PC-9 (cell line): ENCODE measurements around the gene FNDC11. TPM values are rescaled to one million over a fixed set of nuclear protein-coding genes. Genes with fewer than 3 reads are reported as not detected.

ENCODE experiments used
- BruUV-seq: library from RNA; stranded (reverse); fragments of 400-500 nt; replicated peaks from 2 replicates; lab custom pipeline; 2021; lab: Mats Ljungman, UMichigan
- CTCF ChIA-PET: fragments of 300-600 bp; sonication (Branson Sonifier 250); formaldehyde crosslinking; loops from one replicate; lab custom pipeline; 2022; ENCODE audit warnings: antibody characterized with exemption; lab: Charles Lee
- POLR2A ChIA-PET: fragments of 300-600 bp; sonication (Branson Sonifier 250); formaldehyde crosslinking; loops from one replicate; lab custom pipeline; 2022; ENCODE audit warnings: antibody characterized with exemption; ENCODE audit not compliant: unreplicated experiment; lab: Charles Lee
- DNase-seq, 2 experiments: peaks; one replicate each; pipeline versions ENCODE4 v3.0.0 to v3.0.0-alpha.2; 2015 to 2022; ENCODE audit warnings: mixed read lengths in 1 of 2
- H2AFZ ChIP-seq: fragments of 200-600 bp; sonication (generic); 2 replicates; pipeline ENCODE4 v1.8.1; 2017; ENCODE audit warnings: antibody characterized with exemption
- H3F3A ChIP-seq: fragments of 200-600 bp; sonication (generic); 2 replicates; pipeline ENCODE4 v1.8.1; 2017; ENCODE audit warnings: antibody characterized with exemption, mild to moderate bottlenecking, low read depth; ENCODE audit not compliant: insufficient read depth
- H3K27ac ChIP-seq: fragments of 200-600 bp; sonication (generic); 2 replicates; pipeline ENCODE4 v1.6.1; 2016; ENCODE audit warnings: mixed run types
- H3K27me3 ChIP-seq: fragments of 200-600 bp; sonication (generic); 2 replicates; pipeline ENCODE4 v1.6.1; 2016; ENCODE audit warnings: low read depth, mixed run types; ENCODE audit not compliant: insufficient read depth
- H3K36me3 ChIP-seq: fragments of 200-600 bp; sonication (generic); 2 replicates; pipeline ENCODE4 v1.6.1; 2016; ENCODE audit warnings: low read depth, mixed run types
- H3K4me1 ChIP-seq: fragments of 200-600 bp; sonication (generic); replicated peaks from 2 replicates; pipeline ENCODE4 v1.6.1; 2016; ENCODE audit warnings: mixed run types; ENCODE audit not compliant: insufficient read depth
- H3K4me2 ChIP-seq: fragments of 200-600 bp; sonication (generic); 2 replicates; pipeline ENCODE4 v1.6.1; 2017; ENCODE audit warnings: mixed run types
- H3K4me3 ChIP-seq: fragments of 200-600 bp; sonication (generic); 2 replicates; pipeline ENCODE4 v1.6.1; 2016; ENCODE audit warnings: mixed run types
- H3K79me2 ChIP-seq: fragments of 200-600 bp; sonication (generic); 2 replicates; pipeline ENCODE4 v1.6.1; 2017; ENCODE audit warnings: low read depth, mixed run types
- H3K9me2 ChIP-seq: fragments of 200-600 bp; sonication (generic); 2 replicates; pipeline ENCODE4 v1.8.1; 2017; ENCODE audit warnings: mild to moderate bottlenecking; ENCODE audit not compliant: insufficient read depth
- H3K9me3 ChIP-seq: fragments of 200-600 bp; sonication (generic); 2 replicates; pipeline ENCODE4 v1.8.1; 2016; ENCODE audit warnings: low read depth; ENCODE audit not compliant: insufficient read depth
- H4K20me1 ChIP-seq: fragments of 200-600 bp; sonication (generic); 2 replicates; pipeline ENCODE4 v1.8.1; 2017; ENCODE audit not compliant: insufficient read depth
- CTCF ChIP-seq: fragments of 200-600 bp; sonication (generic); conservative IDR thresholded peaks from 2 replicates; pipeline ENCODE4 v1.6.1; 2017; ENCODE audit warnings: mixed run types, antibody characterized with exemption, mild to moderate bottlenecking, moderate library complexity
- EZH2 ChIP-seq: fragments of 200-600 bp; sonication (generic); IDR thresholded peaks from 2 replicates; pipeline ENCODE4 v1.8.0; 2017; ENCODE audit warnings: antibody characterized with exemption, low read depth
- intact Hi-C: fragments of 100-400 bp; cut with micrococcal nuclease; formaldehyde crosslinking; loops from one replicate; pipeline ENCODE4 v1.10.0; 2022; ENCODE audit not compliant: unreplicated experiment
- total RNA-seq: library from RNA; stranded (reverse); gene quantifications from 2 replicates; pipeline ENCODE4 v1.2.3, GENCODE V29; 2021

The FNDC11 gene
- total RNA-seq, 1 experiment from 2014 or later = 7.7 TPM

- no peaks in the 10 kb centered on the region for H4K20me1 ChIP-seq
- no peaks in the 10 kb centered on the region for H3K4me1 ChIP-seq
- intact Hi-C loops = no loop called here
- no TSS peak for BruUV-seq
- H3K36me3 ChIP-seq = no peaks in the 10 kb centered on the region
- no peaks in the 10 kb centered on the region for H3K79me2 ChIP-seq
- ChIA-PET CTCF (no interaction called here), POLR2A (no interaction called here)
- H2AFZ ChIP-seq = no peak overlapping the region
- H3K27ac ChIP-seq = no peak overlapping the region
- no peak for DNase-seq
- TF ChIP-seq CTCF (no peak), EZH2 (no peak)
- peaks cover 11% of the 10 kb centered on the region for H3F3A ChIP-seq
- H3K9me2 ChIP-seq = no peaks in the 10 kb centered on the region
- no peak overlapping the region for H3K4me2 ChIP-seq
- H3K9me3 ChIP-seq = peaks cover 4% of the 10 kb centered on the region
- H3K4me3 ChIP-seq = no peak overlapping the region
- H3K27me3 ChIP-seq = peaks cover 77% of the 10 kb centered on the region
Observed at GRCh38 chr20:63505723-63506122, 48.2 kb upstream of the FNDC11 start.

- H4K20me1 ChIP-seq = no peaks in the 10 kb centered on the region
- POLR2A ChIA-PET = interaction anchor here (0.6 kb wide), 1 partner anchor 632 kb away, joined by 4 read pairs; no protein-coding TSS in a partner anchor
- no peak overlapping the region for H3K4me3 ChIP-seq
- intact Hi-C loops = no loop called here
- H3K9me3 ChIP-seq = peaks cover 4% of the 10 kb centered on the region
- no peaks in the 10 kb centered on the region for H3K4me1 ChIP-seq
- CTCF ChIA-PET = no interaction called here
- H3K79me2 ChIP-seq = no peaks in the 10 kb centered on the region
- H3F3A ChIP-seq = peaks cover 8% of the 10 kb centered on the region; the same call in 1 of the 2 replicates
- TF ChIP-seq CTCF = no peak
- no peak for TF ChIP-seq EZH2
- no peak overlapping the region for H2AFZ ChIP-seq
- no peaks in the 10 kb centered on the region for H3K36me3 ChIP-seq
- H3K27ac ChIP-seq = no peak overlapping the region
- no peaks in the 10 kb centered on the region for H3K9me2 ChIP-seq
- H3K4me2 ChIP-seq = no peak overlapping the region
- DNase-seq = no peak
- peaks cover 92% of the 10 kb centered on the region for H3K27me3 ChIP-seq
- BruUV-seq = no TSS peak
Observed at GRCh38 chr20:63507083-63507743, 46.7 kb upstream of the FNDC11 start.

- Histone ChIP-seq H3K9me3 (peaks cover 4% of the 10 kb centered on the region), H3K79me2 (no peaks in the 10 kb centered on the region), H3K4me2 (no peak overlapping the region), H3K9me2 (no peaks in the 10 kb centered on the region), H4K20me1 (no peaks in the 10 kb centered on the region), H3K27ac (no peak overlapping the region), H3F3A (peaks cover 8% of the 10 kb centered on the region; the same call in 1 of the 2 replicates), H3K36me3 (no peaks in the 10 kb centered on the region), H3K4me1 (no peaks in the 10 kb centered on the region), H3K27me3 (peaks cover 98% of the 10 kb centered on the region), H2AFZ (no peak overlapping the region), H3K4me3 (no peak overlapping the region)
- no TSS peak for BruUV-seq
- no peak for TF ChIP-seq CTCF
- no peak for TF ChIP-seq EZH2
- intact Hi-C loops = no loop called here
- DNase-seq = no peak
- POLR2A ChIA-PET = no interaction called here
- CTCF ChIA-PET = no interaction called here
Observed at GRCh38 chr20:63508072-63508768, 45.7 kb upstream of the FNDC11 start.
